H1 (cell line): ENCODE results near the gene RCL1. TPM values are rescaled to one million over a fixed set of nuclear protein-coding genes. Genes with fewer than 3 reads are reported as not detected.

ENCODE experiments used
- CTCF ChIA-PET: fragments of 300-600 bp; sonication (Branson Sonifier 250); formaldehyde crosslinking; loops from one replicate; lab custom pipeline; 2021; ENCODE audit not compliant: partially characterized antibody; lab: Charles Lee
- POLR2A ChIA-PET: fragments of 300-600 bp; sonication (Branson Sonifier 250); formaldehyde crosslinking; loops from one replicate; lab custom pipeline; 2021; ENCODE audit warnings: inconsistent platforms; ENCODE audit not compliant: partially characterized antibody; lab: Charles Lee
- DNase-seq, 2 experiments: peaks; one replicate each; pipeline versions ENCODE4 v3.0.0 to v3.0.0-alpha.2; 2010 to 2022; ENCODE audit warnings: low spot score in 2 of 2, low read depth in 1 of 2, mixed read lengths in 1 of 2
- FAIRE-seq: peaks from 2 replicates; lab custom pipeline; 2011; peaks lifted over from hg19 to GRCh38; lab: Jason Lieb, UNC
- H2AFZ ChIP-seq: 2 replicates; pipeline ENCODE4 v1.8.1; 2012; ENCODE audit warnings: low read length, inconsistent platforms
- H2AK5ac ChIP-seq: 2 replicates; pipeline ENCODE4 v1.6.1; 2013; ENCODE audit warnings: low read depth, low read length
- H2BK120ac ChIP-seq: replicated peaks from 2 replicates; pipeline ENCODE3; 2013; ENCODE audit warnings: low read depth, low read length, inconsistent platforms
- H2BK12ac ChIP-seq: 2 replicates; pipeline ENCODE4 v1.6.1; 2013; ENCODE audit warnings: low read depth, low read length
- H2BK15ac ChIP-seq: 2 replicates; pipeline ENCODE4 v1.6.1; 2013; ENCODE audit warnings: low read length
- H2BK20ac ChIP-seq: 2 replicates; pipeline ENCODE4 v1.6.1; 2013; ENCODE audit warnings: low read length
- H2BK5ac ChIP-seq: 2 replicates; pipeline ENCODE4 v1.6.1; 2013; ENCODE audit warnings: low read depth, low read length
- H3K14ac ChIP-seq: 2 replicates; pipeline ENCODE4 v1.6.1; 2013; ENCODE audit warnings: inconsistent platforms; ENCODE audit not compliant: insufficient read length
- H3K18ac ChIP-seq: 2 replicates; pipeline ENCODE4 v1.6.1; 2013; ENCODE audit warnings: low read length; ENCODE audit errors: extremely low read depth
- H3K23ac ChIP-seq: 2 replicates; pipeline ENCODE4 v1.6.1; 2013; ENCODE audit warnings: inconsistent platforms; ENCODE audit not compliant: insufficient read length
- H3K23me2 ChIP-seq: 2 replicates; pipeline ENCODE4 v1.6.1; 2013; ENCODE audit warnings: low read depth, low read length
- H3K27ac ChIP-seq: 2 replicates; pipeline ENCODE4 v1.6.1; 2011; ENCODE audit warnings: low read depth, low read length, inconsistent platforms
- H3K27me3 ChIP-seq, 4 experiments: replicated peaks in 1 of 4; 1 replicate in 1 of 4; 2 replicates in 3 of 4; pipeline versions ENCODE4 v1.6.1 to v1.8.1; 2011 to 2013; ENCODE audit warnings: low read length in 3 of 4, mild to moderate bottlenecking in 3 of 4, inconsistent platforms in 2 of 4, mixed read lengths in 2 of 4, moderate library complexity in 1 of 4; ENCODE audit not compliant: control insufficient read depth in 3 of 4, insufficient read depth in 3 of 4; ENCODE audit errors: extremely low read depth in 1 of 4
- H3K36me3 ChIP-seq, 4 experiments: 2 replicates each; pipeline versions ENCODE4 v1.6.1 to v1.8.1; 2011 to 2013; ENCODE audit warnings: mild to moderate bottlenecking in 4 of 4, low read length in 3 of 4, moderate library complexity in 2 of 4, control low read depth in 1 of 4, inconsistent platforms in 1 of 4; ENCODE audit not compliant: insufficient read depth in 4 of 4, control insufficient read depth in 2 of 4
- H3K4ac ChIP-seq: replicated peaks from 2 replicates; pipeline ENCODE3; 2013; ENCODE audit warnings: low read length, low read depth, mixed read lengths, inconsistent platforms; ENCODE audit not compliant: insufficient read length
- H3K4me1 ChIP-seq, 4 experiments: replicated peaks in 1 of 4; 1 replicate in 1 of 4; 2 replicates in 3 of 4; pipeline versions ENCODE4 v1.6.1 to v1.8.1; 2011 to 2013; ENCODE audit warnings: low read length in 3 of 4, inconsistent platforms in 2 of 4, mixed read lengths in 1 of 4; ENCODE audit not compliant: insufficient read depth in 4 of 4, control insufficient read depth in 3 of 4
- H3K4me2 ChIP-seq, 2 experiments: 2 replicates each; pipeline versions ENCODE4 v1.6.1 to v1.8.1; 2011 to 2013; ENCODE audit warnings: low read depth in 2 of 2, low read length in 2 of 2, control low read depth in 1 of 2, inconsistent platforms in 1 of 2, mild to moderate bottlenecking in 1 of 2; ENCODE audit not compliant: insufficient read depth in 1 of 2
- H3K4me3 ChIP-seq, 4 experiments: fragments of 200-600, 300-600 bp in 1 of 4; sonication (generic), shearing (Covaris generic), sonication (Bioruptor Twin) in 1 of 4; 2 replicates each; pipeline versions ENCODE4 v1.5.1 to v1.8.1; 2011 to 2016; ENCODE audit warnings: low read length in 4 of 4, low read depth in 3 of 4, control low read depth in 2 of 4, inconsistent platforms in 2 of 4, mild to moderate bottlenecking in 2 of 4, mixed read lengths in 1 of 4, moderate library complexity in 1 of 4; ENCODE audit not compliant: insufficient read depth in 2 of 4; ENCODE audit errors: extremely low read depth in 1 of 4
- H3K56ac ChIP-seq: replicated peaks from 2 replicates; pipeline ENCODE3; 2013; ENCODE audit warnings: low read depth, mild to moderate bottlenecking, mixed read lengths, low read length, inconsistent platforms; ENCODE audit not compliant: insufficient read length
- H3K79me1 ChIP-seq: 2 replicates; pipeline ENCODE4 v1.6.1; 2013; ENCODE audit warnings: low read depth, low read length, control low read depth
- H3K79me2 ChIP-seq, 2 experiments: 2 replicates each; pipeline versions ENCODE4 v1.6.1 to v1.8.1; 2012 to 2013; ENCODE audit warnings: low read length in 2 of 2, mild to moderate bottlenecking in 2 of 2, inconsistent platforms in 1 of 2; ENCODE audit not compliant: insufficient read depth in 2 of 2, control insufficient read depth in 1 of 2
- H3K9ac ChIP-seq, 4 experiments: replicated peaks in 1 of 4; 1 replicate in 1 of 4; 2 replicates in 3 of 4; pipeline versions ENCODE4 v1.6.1 to v1.8.1; 2011 to 2013; ENCODE audit warnings: low read depth in 3 of 4, low read length in 3 of 4, control low read depth in 2 of 4, mild to moderate bottlenecking in 2 of 4, moderate library complexity in 2 of 4, inconsistent platforms in 1 of 4; ENCODE audit errors: extremely low read depth in 1 of 4
- H3K9me3 ChIP-seq, 2 experiments: 2 replicates each; pipeline versions ENCODE4 v1.6.1 to v1.8.1; 2012 to 2013; ENCODE audit warnings: mild to moderate bottlenecking in 2 of 2, moderate library complexity in 2 of 2, control low read depth in 1 of 2, inconsistent platforms in 1 of 2, low read depth in 1 of 2, low read length in 1 of 2, mixed read lengths in 1 of 2; ENCODE audit not compliant: insufficient read depth in 2 of 2
- H4K20me1 ChIP-seq, 2 experiments: replicated peaks in 1 of 2; 2 replicates each; pipeline versions ENCODE3 to v1.8.1; 2011 to 2013; ENCODE audit warnings: inconsistent platforms in 2 of 2, low read length in 2 of 2, mild to moderate bottlenecking in 1 of 2; ENCODE audit not compliant: insufficient read depth in 2 of 2, control insufficient read depth in 1 of 2
- H4K5ac ChIP-seq: 2 replicates; pipeline ENCODE4 v1.6.1; 2013; ENCODE audit warnings: low read length, low read depth, mixed read lengths, inconsistent platforms; ENCODE audit not compliant: insufficient read length
- H4K8ac ChIP-seq: 2 replicates; pipeline ENCODE4 v1.8.0; 2013; ENCODE audit warnings: mild to moderate bottlenecking, moderate library complexity, low read length, inconsistent platforms; ENCODE audit not compliant: insufficient read depth; ENCODE audit errors: extremely low read depth
- H4K91ac ChIP-seq: replicated peaks from 2 replicates; pipeline ENCODE3; 2013; ENCODE audit warnings: low read length, mixed read lengths, inconsistent platforms; ENCODE audit not compliant: insufficient read length
- ASH2L ChIP-seq: fragments of 200-600, 300-600 bp; sonication (generic); IDR thresholded peaks from one replicate; pipeline ENCODE4 v1.7.1; 2017; ENCODE audit warnings: low read length
- BRCA1 ChIP-seq: IDR thresholded peaks from 2 replicates; pipeline ENCODE4 v1.6.1; 2012; ENCODE audit warnings: low read depth, low read length, improper control_type of control experiment
- EZH2 ChIP-seq: fragments of 200-600 bp; sonication (generic); IDR thresholded peaks from 2 replicates; pipeline ENCODE4 v1.7.1; 2012; ENCODE audit warnings: low read depth, mild to moderate bottlenecking, moderate library complexity, low read length, inconsistent platforms; ENCODE audit not compliant: severe bottlenecking
- FOSL1 ChIP-seq: IDR thresholded peaks from 2 replicates; pipeline ENCODE4 v1.6.1; 2011; ENCODE audit warnings: mild to moderate bottlenecking, low read depth, low read length, moderate library complexity; ENCODE audit not compliant: insufficient read depth
- HDAC6 ChIP-seq: IDR thresholded peaks from one replicate; pipeline ENCODE4 v1.7.1; 2012; ENCODE audit warnings: low read depth, mild to moderate bottlenecking, inconsistent platforms, low read length, moderate library complexity
- KDM1A ChIP-seq: fragments of 200-600, 300-600 bp; sonication (generic); IDR thresholded peaks from 2 replicates; pipeline ENCODE4 v1.7.1; 2016; ENCODE audit warnings: mild to moderate bottlenecking, low read length, borderline replicate concordance
- KDM4A ChIP-seq: IDR thresholded peaks from one replicate; pipeline ENCODE4 v1.7.1; 2012; ENCODE audit warnings: low read depth, mild to moderate bottlenecking, moderate library complexity, low read length, inconsistent platforms; ENCODE audit not compliant: severe bottlenecking
- SRF ChIP-seq: IDR thresholded peaks from 2 replicates; pipeline ENCODE4 v1.6.1; 2011; ENCODE audit warnings: mild to moderate bottlenecking, low read depth, low read length, moderate library complexity
- SUZ12 ChIP-seq: fragments of 200-600 bp; sonication (generic); IDR thresholded peaks from 2 replicates; pipeline ENCODE4 v1.6.1; 2012; ENCODE audit warnings: mild to moderate bottlenecking, inconsistent platforms, low read length, moderate library complexity, mixed read lengths
- TBP ChIP-seq: IDR thresholded peaks from 2 replicates; pipeline ENCODE4 v1.6.1; 2011; ENCODE audit warnings: low read depth, low read length, improper control_type of control experiment
- WGBS, 2 experiments: shearing (Covaris generic) in 1 of 2; methylation state at CpG; one replicate each; pipeline versions ENCODE4 v1.1.6 to v1.1.7; 2013 to 2015; ENCODE audit warnings: low lambda C conversion rate in 2 of 2, mixed read lengths in 2 of 2, inconsistent platforms in 1 of 2, low coverage in 1 of 2, missing lambda C conversion rate in 1 of 2; ENCODE audit not compliant: insufficient replicate concordance in 2 of 2, insufficient coverage in 1 of 2, insufficient read length in 1 of 2; ENCODE audit errors: extremely low coverage in 1 of 2, missing lambda C conversion rate in 1 of 2; 5-methylcytosine and 5-hydroxymethylcytosine counted together
- polyA plus RNA-seq, 7 experiments: library from polyadenylated mRNA; depleted of rRNA in 3 of 7; stranded (reverse) in 5 of 7; unstranded in 2 of 7; fragments of >200 nt in 5 of 7; fragments of 200-250 nt in 2 of 7; gene quantifications; 1 replicate in 5 of 7; 2 replicates in 1 of 7; 4 replicates in 1 of 7; pipeline versions ENCODE4 v1.2.1 to v1.2.3, GENCODE V29; 2011 to 2013; ENCODE audit warnings: missing spikeins in 2 of 7, mixed read lengths in 2 of 7
- total RNA-seq: library from RNA; stranded (reverse); fragmentation: NEBNext Ultra II Directional; extraction: Animal tissue kit (Norgen Biotek cat#: 25700); gene quantifications from 2 replicates; pipeline ENCODE4 v1.2.1, GENCODE V29; 2021
- TF ChIP-seq, protein P1 (sequence below), 3 experiments: IDR thresholded peaks; 1 replicate in 2 of 3; 2 replicates in 1 of 3; pipeline versions ENCODE4 v1.5.1 to v1.6.1; 2011; ENCODE audit warnings: low read length in 3 of 3, mild to moderate bottlenecking in 3 of 3, inconsistent platforms in 2 of 3, low read depth in 1 of 3, moderate library complexity in 1 of 3; ENCODE audit not compliant: insufficient read depth in 1 of 3; ENCODE audit errors: control extremely low read depth in 1 of 3

The RCL1 gene
- total and polyA plus RNA-seq, 2 of the 8 experiments (the other 6 are each of a cell fraction or from before 2014, with no cell fraction given), result 21.0 to 29.5 TPM

DNA sequence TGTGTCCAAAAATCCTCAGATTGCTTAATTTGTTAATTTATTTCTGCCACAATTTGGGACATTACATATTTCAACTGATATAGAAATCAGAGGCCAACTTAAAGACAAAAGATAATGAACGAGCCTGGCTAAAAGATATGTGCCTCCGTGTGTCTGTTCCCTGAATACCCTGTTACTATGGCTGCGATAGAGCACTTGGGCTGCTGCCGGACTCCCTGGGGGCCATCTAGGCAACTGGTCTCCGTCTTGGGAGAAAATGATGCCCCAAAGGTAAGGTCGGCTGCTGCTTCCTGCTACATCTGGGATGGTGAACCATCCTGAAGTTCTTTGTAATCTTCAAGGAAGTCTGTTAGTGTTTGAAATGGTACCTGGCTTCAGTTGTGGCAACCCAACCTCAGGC, 72.0 kb downstream of the RCL1 start:
- Histone ChIP-seq H3K23ac (no peak overlapping the region), H2AK5ac (no peak overlapping the region), H3K27ac (no peak overlapping the region), H3K4me2 (no peak overlapping the region), H3K56ac (no peak overlapping the region), H2BK5ac (no peak overlapping the region), H3K27me3 (no peaks in the 10 kb centered on the region), H2BK12ac (no peak overlapping the region), H3K9me3 (no peaks in the 10 kb centered on the region), H4K20me1 (no peaks in the 10 kb centered on the region), H3K4me1 (peaks cover 0 to 2% (median under 1%) of the 10 kb centered on the region in 4 experiments; a peak in 1 of 7 replicates), H3K18ac (no peak overlapping the region), H4K5ac (no peak overlapping the region), H3K23me2 (no peaks in the 10 kb centered on the region), H4K8ac (no peak overlapping the region), H2BK15ac (no peak overlapping the region), H3K79me1 (no peaks in the 10 kb centered on the region; the same call in 1 of the 2 replicates), H2BK20ac (no peak overlapping the region), H3K4me3 (no peak overlapping the region), H2AFZ (no peak overlapping the region), H3K14ac (no peak overlapping the region), H3K36me3 (peaks cover 0 to 21% (median 8%) of the 10 kb centered on the region in 4 experiments; a peak in 6 of 8 replicates), H4K91ac (no peak overlapping the region), H3K79me2 (no peaks in the 10 kb centered on the region), H2BK120ac (no peak overlapping the region), H3K9ac (no peak overlapping the region), H3K4ac (no peak overlapping the region)
- POLR2A ChIA-PET, result interaction anchor here (1.3 to 1.6 kb wide), 2 partner anchors 10 to 20 kb away, joined by 4 read pairs; no protein-coding TSS in a partner anchor
- no peak for DNase-seq
- CTCF ChIA-PET, result interaction anchor here (1.0 to 1.2 kb wide), 2 partner anchors 29 to 115 kb away, joined by 3 to 4 read pairs; no protein-coding TSS in a partner anchor
- WGBS, 2 experiments, result 89% methylated on average over 6 of the region's 6 CpGs; no CpG with 5 or more reads in 1 of the 2 experiments
- FAIRE-seq, result no peak
- TF ChIP-seq SRF, result no peak
- TF ChIP-seq KDM4A, result no peak
- TF ChIP-seq FOSL1, result no peak
- TF ChIP-seq, protein P1, sequence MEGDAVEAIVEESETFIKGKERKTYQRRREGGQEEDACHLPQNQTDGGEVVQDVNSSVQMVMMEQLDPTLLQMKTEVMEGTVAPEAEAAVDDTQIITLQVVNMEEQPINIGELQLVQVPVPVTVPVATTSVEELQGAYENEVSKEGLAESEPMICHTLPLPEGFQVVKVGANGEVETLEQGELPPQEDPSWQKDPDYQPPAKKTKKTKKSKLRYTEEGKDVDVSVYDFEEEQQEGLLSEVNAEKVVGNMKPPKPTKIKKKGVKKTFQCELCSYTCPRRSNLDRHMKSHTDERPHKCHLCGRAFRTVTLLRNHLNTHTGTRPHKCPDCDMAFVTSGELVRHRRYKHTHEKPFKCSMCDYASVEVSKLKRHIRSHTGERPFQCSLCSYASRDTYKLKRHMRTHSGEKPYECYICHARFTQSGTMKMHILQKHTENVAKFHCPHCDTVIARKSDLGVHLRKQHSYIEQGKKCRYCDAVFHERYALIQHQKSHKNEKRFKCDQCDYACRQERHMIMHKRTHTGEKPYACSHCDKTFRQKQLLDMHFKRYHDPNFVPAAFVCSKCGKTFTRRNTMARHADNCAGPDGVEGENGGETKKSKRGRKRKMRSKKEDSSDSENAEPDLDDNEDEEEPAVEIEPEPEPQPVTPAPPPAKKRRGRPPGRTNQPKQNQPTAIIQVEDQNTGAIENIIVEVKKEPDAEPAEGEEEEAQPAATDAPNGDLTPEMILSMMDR (IDR thresholded peaks at IDR 0.05; ENCODE audit: control extremely low read depth in 1 of 3, insufficient read depth in 1 of 3, low read depth in 1 of 3, low read length in 3 of 3), result no peak
- TF ChIP-seq EZH2, result no peak
- TF ChIP-seq KDM1A, result no peak
- no peak for TF ChIP-seq BRCA1
- TF ChIP-seq ASH2L, result no peak
- TF ChIP-seq TBP, result no peak
- no peak for TF ChIP-seq HDAC6
- TF ChIP-seq SUZ12, result no peak
